ENCODE data around the gene MAPKBP1.

DNA sequence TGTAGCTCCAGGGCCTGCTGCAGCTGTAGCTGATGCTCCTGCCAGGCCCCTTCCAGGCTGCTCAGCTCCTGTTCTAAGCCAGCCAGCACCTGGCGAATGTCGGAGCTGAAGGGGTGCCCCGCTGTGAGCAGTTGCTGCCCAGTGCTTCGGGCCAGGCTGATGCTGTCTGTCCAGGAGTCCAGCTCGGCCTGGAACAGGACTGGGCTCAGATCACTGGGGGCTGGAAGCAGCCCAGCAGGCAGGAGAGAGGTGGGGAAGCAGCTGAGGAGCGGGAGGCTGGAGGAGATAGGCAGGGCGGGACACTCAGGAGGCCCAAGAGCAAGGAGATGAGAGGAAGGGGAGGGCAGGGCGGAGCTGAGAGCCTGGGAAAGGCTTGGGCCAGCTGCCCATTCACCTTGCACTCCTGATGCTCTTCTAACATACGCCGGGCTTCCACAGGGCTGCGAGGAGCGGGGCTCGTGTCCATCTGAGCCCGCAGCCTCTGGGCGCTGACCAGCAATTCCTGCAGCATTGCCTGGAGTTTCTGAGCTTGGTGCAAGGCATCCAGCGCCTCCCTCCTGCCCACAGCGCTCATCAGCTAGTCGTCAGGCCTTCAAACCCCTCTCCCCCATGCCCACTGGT lies 87.6 kb downstream of the MAPKBP1 start:
- TF ChIP-seq POLR2A (IDR thresholded peaks at IDR 0.05; ENCODE audit: low read length), result no peak
- no peak for TF ChIP-seq GATA1 (IDR thresholded peaks at IDR 0.05; ENCODE audit: low read depth, low read length)

All from erythroblast (primary cell).